Activated CD8-positive, alpha-beta memory T cell treated with anti-CD3 and anti-CD28 coated beads for 4 hours (primary cell): ENCODE measurements around the gene SMIM34.
"Not testable (repeated sequence)": the region's sequence is repeated elsewhere in the genome, so short reads cannot be mapped to it uniquely, and the experiment has no call there.

Experiments
- DNase-seq, 2 donors: peaks; one replicate each; pipeline ENCODE4 v3.0.0-alpha.2; 2020; ENCODE audit warnings: low read depth in 2 of 2

The SMIM34 gene

DNA sequence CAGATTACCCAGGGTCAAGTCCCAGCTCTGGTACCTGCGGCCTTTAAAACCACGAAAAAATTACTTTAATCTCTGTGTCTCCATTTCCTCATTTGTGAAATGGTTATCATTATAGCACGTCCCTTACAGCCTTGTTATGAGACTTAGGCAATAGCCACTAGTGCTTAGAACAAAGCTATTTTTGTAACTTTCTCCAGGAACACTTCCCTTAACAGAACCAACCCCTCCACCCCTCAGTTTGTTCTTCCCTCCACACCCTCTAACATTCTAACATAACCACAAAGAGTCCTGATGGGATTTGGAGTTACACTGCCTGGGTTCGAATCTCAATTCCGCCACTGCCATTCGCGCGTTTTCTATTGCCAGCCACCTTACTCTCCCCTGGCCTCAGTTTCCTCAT is 49.3 kb downstream of the SMIM34 start:
- not testable (repeated sequence) for DNase-seq

DNA sequence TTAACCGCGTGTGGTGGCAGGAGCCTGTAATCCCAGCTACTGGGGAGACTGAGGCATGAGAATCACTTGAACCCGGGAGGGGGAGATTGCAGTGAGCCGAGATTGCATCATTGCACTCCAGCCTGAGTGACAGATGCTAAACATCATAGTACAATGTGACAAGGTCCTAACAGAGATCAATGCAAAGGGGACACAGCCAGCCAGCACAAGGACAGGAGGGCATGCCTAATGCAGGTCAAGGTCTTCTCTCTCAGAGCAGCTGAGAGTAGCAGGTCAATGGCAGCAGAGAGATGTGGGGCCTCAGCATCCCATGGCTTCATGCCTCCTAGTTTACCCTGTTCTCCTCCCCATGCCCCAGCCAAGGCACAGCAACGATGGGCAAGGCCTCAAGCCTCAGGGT is 51.4 kb downstream of the SMIM34 start:
- no peak for DNase-seq

DNA sequence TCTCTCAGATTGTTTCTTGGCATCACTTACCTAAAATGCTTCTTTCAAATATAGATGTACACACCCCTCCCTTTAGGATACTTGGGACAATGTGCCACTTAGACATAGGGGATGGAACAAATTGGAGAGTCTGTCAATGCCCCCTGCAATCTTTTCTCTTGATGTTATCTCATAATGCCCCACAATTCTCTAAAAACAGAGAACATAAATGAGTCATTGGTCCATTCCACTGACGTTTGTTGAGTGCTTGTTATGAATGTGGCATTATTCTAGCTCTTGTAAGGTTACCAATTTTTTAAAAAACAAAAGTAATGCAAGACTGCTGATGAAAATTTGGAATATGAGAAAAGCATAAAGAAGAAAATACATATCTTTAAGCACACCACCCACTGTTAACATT is 54.0 kb downstream of the SMIM34 start:
- no peak for DNase-seq
